Measurements from ENCODE around the gene KBTBD2.

GRCh38 chr7:32858648-32859047, 32.9 kb downstream of the KBTBD2 start:
- TF ChIP-seq, protein P1, sequence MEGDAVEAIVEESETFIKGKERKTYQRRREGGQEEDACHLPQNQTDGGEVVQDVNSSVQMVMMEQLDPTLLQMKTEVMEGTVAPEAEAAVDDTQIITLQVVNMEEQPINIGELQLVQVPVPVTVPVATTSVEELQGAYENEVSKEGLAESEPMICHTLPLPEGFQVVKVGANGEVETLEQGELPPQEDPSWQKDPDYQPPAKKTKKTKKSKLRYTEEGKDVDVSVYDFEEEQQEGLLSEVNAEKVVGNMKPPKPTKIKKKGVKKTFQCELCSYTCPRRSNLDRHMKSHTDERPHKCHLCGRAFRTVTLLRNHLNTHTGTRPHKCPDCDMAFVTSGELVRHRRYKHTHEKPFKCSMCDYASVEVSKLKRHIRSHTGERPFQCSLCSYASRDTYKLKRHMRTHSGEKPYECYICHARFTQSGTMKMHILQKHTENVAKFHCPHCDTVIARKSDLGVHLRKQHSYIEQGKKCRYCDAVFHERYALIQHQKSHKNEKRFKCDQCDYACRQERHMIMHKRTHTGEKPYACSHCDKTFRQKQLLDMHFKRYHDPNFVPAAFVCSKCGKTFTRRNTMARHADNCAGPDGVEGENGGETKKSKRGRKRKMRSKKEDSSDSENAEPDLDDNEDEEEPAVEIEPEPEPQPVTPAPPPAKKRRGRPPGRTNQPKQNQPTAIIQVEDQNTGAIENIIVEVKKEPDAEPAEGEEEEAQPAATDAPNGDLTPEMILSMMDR (IDR thresholded peaks at IDR 0.05), result no peak
- no peak for TF ChIP-seq POLR2A (IDR thresholded peaks at IDR 0.05)
